Renal pelvis (tissue), 4 donors: ENCODE data around the gene RBP7. TPM values are rescaled to one million over a fixed set of nuclear protein-coding genes. Genes with fewer than 3 reads are reported as not detected.
A peak's percentile ranks its signal among the peaks of the same experiment; 100 is the strongest.
"Not testable (repeated sequence)": the region's sequence is repeated elsewhere in the genome, so short reads cannot be mapped to it uniquely, and the experiment has no call there.

Experiments
- DNase-seq: peaks from one replicate; pipeline ENCODE4 v3.0.0-alpha.2; 2013
- polyA plus RNA-seq, 3 donors: library from polyadenylated mRNA; unstranded; fragments of 120-200 nt; gene quantifications; one replicate each; pipeline ENCODE4 v1.2.1, GENCODE V29; 2013; ENCODE audit not compliant: insufficient read length in 3 of 3

The RBP7 gene
- polyA plus RNA-seq, 3 donors: 18.6 to 25.0 (median 18.8) TPM

GRCh38 chr1:10021992-10022391 is 25.0 kb downstream of the RBP7 start:
- DNase-seq: not testable (repeated sequence)

DNA sequence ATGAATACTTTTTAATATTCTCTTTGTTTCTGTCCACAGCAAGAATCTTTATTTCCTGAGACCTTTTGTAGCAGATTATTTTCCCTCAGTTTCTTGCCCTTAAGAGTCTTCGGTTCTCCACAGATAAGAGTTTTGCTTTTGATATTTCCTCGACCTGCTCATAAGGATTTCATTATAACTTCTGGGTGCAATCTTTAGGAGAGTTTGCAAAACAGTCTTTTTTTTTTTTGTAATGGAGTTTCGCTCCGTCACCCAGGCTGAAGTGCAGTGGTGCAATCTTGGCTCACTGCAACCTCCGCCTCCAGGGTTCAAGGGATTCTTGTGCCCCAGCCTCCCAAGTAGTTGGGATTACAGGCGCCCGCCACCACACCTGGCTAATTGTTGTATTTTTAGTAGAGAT is 25.6 kb downstream of the RBP7 start:
- DNase-seq: no peak

DNA sequence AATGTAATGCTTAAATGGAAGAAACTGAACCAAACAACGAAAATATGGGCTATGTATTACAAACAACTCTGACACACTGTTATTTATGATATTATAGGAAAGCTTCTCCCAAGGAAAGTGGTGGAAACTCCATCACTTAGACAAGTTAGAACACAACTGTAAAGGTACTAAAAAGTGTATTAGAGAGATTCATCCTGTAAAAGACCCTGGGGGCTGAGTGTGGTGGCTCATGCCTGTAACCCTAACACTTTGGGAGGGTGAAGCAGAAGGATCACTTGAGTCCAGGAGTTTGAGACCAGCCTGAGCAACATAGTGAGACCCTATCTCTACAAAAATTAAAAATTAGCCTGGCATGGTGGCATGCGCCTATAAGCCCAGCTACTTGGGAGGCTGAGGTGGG is 28.3 kb downstream of the RBP7 start:
- DNase-seq: no peak

GRCh38 chr1:10027027-10027426 is 30.0 kb downstream of the RBP7 start:
- DNase-seq: no peak

DNA sequence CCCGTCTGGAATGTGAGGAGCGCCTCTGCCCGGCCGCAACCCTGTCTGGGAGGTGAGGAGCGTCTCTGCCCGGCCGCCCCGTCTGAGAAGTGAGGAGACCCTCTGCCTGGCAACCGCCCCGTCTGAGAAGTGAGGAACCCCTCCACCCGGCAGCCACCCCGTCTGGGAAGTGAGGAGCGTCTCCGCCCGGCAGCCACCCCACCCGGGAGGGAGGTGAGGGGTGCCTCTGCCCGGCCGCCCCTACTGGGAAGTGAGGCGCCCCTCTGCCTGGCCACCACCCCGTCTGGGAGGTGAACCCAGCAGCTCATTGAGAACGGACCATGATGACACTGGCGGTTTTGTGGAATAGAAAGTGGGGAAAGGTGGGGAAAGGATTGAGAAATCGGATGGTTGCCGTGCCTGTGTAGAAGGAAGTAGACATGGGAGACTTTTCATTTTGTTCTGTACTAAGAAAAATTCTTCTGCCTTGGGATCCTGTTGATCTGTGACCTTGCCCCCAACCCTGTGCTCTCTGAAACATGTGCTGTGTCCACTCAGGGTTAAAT is 32.0 kb downstream of the RBP7 start:
- DNase-seq: not testable (repeated sequence)

DNA sequence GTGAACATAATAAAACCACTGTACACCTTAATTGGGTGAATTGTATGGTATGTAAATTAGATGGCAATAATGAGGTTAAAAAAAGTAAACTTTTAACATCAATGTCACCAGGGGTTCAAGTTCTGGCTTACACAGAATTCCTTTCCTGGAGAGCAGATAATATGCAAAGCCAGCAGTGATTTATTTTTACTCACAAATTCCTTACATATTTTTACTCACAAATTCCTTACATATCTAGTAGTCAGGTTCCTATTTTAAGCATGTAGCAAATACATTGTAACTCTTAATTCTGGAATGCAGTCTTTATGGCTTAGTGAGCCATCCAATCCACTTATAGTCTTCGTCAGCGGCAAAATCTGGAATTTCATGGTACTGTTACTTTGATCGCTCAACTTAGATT is 34.4 kb downstream of the RBP7 start:
- no peak for DNase-seq

DNA sequence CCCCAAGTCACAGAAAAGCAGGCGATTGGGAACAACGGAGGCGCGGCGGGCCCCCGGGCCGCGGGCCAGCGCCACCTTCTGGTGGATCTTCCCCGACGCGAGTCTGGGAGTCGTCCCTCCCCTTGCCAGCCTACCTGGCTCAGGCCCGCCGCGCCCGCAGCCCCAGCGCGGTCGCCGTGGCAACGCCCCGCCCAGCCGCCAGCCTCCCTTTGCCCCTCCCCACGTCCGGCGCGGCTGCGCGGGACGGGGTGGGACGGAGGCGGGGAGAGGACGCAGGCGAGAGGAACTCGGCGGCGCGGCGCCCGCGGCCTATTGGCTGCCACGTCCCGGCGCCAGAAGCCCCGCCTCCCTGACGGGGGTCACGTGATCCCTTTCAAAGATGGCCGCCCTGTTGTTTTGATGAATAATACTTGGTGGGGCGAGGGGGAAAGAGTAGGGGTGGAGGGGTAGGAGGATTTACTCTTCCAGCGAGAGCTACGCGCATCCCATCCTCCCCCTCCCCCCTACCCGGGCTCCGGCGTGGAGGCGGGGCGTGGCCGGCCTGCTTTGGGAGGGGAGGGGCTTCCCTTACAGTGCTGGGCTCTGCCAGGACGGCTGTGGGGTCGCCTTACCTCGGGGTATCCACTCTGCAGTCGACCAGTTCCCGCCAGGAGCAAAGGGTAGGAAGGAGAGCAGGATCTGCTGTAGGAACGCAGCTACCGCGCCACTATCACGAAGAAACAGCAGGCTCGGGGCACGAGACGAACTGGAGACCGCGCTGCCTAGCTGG is 35.7 kb downstream of the RBP7 start, which contains the start of gene UBE4B:
TSS of gene UBE4B (plus strand) at position 369 of the 769 bp plus-strand sequence. CDS start 713 bp downstream, outside the sequence.
- DNase-seq: peak; percentile 99

DNA sequence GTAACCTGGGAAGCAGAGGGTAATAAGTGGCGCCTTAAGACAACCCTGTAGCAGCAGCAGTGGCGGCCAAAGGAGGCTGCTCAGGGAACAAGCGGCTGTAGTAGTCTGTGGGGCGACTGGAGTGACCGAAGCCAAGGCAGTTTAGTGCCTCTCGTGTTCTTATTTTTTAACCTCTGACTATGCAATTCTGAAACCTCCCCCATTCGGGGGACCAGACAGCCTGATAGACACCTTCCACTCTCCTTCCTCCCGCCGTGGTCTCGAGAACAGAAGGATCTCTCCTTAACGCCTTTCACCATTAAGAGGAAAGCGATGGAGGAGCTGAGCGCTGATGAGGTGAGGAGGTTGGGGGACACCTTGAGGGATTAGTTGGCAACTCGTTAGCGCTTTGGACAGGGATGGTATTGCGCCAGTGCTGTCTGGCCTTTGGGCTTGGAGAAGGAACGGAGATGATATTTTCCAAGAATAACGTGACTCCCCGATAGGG is 36.4 kb downstream of the RBP7 start:
- DNase-seq: no peak

DNA sequence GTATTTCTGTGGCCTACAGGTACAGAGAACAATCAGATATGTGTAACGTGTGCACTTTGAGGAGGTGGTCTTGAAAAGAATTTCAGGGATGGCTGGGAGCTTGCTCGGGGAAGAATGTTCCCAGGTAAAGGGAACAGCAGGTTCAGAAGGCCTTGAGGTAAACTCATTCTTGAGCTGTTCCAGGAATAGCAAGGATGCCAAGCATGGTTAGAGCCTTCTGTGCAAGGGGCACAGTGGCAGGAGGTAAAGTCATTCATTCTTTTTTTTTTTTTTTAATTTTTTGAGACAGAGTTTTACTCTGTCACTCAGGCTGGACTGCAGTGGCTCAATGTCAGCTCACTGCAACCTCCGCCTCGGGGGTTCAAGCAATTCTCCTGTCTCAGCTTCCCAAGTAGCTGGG is 45.7 kb downstream of the RBP7 start:
- no peak for DNase-seq

- DNase-seq: no peak
Measured at GRCh38 chr1:10045480-10046355, 48.7 kb downstream of the RBP7 start.

DNA sequence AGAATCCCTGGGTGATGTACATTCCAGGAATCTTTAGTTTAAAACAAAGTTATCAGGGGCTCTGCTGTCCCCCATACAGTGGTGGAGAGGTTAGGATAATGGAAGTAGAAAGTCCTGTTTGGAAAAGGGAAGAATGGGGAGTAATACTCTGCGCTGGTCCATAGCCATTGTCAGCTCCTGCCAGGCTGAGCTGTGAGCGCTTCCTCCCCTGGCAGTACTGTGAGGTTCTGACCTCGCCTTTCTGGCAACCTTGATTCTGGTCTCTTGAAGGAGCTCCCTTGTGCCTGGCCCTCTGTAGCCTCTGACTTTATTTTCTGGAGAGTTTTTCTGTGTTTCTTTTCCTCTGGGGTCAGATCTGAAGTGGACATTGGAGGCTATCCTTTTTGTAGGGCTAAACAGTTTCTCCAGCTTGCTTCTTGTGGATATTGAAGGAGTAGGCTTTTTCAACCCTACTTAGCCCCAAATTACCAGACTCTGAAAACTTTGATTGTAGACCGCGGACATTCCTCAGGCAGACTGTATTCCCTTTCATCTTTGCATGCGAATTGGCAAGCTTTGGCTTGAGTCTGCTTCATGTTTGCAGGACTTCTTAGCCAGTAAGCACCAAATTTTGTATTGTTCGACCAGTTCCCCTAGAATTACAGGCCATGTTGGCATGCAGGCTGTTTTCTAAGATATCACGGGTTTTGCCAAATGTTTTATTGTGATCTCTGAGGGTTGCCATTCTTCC is 49.5 kb downstream of the RBP7 start:
- DNase-seq: no peak

GRCh38 chr1:10048601-10049000 is 51.6 kb downstream of the RBP7 start:
- DNase-seq: no peak

GRCh38 chr1:10050611-10051010 is 53.6 kb downstream of the RBP7 start:
- no peak for DNase-seq

DNA sequence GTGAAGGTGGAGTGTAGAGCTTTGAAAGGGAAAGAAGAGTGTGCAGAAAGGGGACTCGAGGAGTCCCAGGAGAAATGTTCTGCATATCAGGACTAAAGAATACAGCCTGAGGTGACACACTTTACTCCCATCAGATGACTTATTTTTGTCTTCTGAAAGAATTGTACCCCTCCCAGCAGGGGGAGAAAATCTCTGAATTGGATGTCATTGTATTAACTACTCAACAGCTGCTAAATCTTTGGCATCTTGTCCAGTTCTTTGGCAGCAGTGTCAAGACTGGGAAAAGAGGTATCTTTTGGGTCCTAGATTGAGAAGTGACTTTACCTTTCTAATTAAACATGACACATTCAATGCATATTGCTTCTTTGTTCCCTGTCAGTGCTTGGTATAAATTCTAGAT is 54.6 kb downstream of the RBP7 start:
- no peak for DNase-seq

- DNase-seq: no peak
Measured at GRCh38 chr1:10052347-10052746, 55.3 kb downstream of the RBP7 start.

GRCh38 chr1:10054465-10054864 is 57.4 kb downstream of the RBP7 start:
- DNase-seq: no peak

DNA sequence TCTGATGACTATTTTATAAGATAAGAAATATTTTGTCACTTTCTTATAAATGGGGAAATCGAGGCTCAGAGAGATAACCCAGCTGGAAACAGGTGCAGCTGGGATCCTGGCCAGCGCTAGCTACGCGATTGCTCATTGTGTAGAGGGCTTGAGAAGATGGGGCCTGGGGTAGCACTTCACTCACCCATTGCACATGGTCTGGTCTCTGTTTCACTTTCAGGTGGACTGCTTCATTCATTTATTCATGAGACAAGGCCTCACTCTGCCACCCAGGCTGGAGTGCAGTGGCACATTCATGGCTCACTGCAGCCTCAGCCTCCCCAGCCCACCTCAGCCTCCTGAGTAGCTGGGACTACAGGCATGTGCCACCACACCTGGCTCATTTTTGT is 59.6 kb downstream of the RBP7 start:
- no peak for DNase-seq

- DNase-seq: no peak
Measured at GRCh38 chr1:10057343-10057742, 60.3 kb downstream of the RBP7 start.

DNA sequence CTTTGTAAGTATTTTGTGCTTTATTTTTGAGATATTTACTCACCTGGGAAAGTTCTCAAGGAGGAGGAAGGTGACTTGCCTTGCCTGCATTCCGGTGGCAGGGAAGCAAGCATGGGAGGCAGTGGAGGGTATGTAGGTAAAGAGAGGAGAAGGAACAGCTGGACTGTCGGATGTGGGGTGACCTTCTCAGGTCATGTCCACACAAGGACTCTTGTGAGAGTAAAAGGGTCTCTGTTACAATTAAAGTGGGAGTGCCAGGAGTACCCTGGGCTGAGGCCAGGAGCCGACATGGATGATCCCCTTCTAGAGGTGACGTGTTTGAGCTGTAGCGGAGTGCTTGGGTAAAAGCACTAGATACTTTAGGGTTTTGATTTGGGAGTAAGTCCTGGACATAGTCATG is 60.8 kb downstream of the RBP7 start:
- peak; percentile 59 for DNase-seq

GRCh38 chr1:10059342-10059718 is 62.3 kb downstream of the RBP7 start:
- no peak for DNase-seq

DNA sequence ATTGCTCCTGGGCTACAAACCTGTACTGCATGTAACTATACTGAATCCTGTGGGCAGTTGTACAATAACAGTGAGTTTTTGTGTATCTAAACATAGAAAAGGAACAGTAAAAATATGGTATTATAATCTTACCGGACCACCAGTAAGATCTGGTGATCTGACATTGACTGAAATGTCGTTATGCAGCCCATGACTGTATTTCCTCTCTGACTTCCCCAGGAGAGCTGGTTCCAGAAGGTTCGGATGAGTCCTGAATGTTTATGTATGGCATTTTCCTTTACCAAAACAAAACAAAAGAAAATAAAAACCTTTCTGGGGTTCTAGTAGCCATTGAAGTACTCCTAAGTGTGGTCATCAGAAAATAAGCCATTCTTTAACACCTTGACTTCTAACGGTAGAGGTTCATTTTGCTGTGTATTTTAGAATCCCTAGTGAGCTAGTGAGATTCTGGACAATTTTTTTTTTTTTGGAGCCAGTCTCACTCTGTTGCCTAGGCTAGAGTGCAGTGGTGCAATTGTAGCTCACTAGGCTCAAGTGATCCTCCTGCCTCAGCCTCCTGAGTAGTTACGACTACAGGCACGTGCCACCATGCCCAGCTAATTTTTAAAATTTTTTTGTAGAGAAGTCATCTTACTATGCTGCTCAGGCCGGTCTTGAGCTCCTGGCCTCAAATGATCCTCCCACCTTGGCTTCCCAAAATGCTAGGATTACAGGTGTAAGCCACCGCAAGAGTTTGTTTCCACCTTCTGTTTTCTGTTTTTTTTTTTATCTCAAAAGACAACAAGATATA is 63.5 kb downstream of the RBP7 start:
- no peak for DNase-seq
